8988T (cell line): ENCODE measurements around the gene CUL2.
"Not testable (repeated sequence)": the region's sequence is repeated elsewhere in the genome, so short reads cannot be mapped to it uniquely, and the experiment has no call there.

Experiments
- DNase-seq: peaks from one replicate; pipeline ENCODE4 v3.0.0; 2011

The CUL2 gene

DNA sequence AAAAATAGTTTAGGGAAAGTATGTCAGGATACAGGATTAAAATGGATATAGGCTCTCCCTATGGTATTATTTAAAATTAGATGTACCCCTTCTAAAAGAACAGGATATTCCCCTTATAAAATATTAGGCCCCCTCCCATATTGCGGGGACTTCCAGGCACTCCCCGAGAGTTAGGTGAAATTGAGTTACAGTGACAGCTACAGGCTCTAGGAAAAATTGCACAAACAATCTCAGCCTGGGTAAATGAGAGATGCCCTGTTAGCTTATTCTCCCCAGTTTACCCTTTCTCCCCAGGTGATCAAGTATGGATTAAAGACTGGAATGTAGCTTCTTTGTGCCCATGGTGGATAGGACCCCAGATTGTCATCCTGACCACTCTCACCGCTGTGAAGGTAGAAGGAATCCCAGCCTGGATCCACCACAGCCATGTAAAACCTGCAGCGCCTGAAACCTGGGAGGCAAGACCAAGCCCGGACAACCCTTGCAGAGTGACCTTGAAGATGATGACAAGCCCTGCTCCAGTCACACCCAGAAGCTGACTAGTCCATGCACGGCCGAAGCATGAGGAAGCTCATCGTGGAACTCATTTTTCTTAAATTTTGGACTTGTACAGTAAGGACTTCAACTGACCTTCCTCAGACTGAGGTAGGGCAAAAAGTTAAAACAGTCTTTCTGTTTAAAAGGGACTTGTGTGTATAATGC is 115.6 kb downstream of the CUL2 start:
- DNase-seq = not testable (repeated sequence)

DNA sequence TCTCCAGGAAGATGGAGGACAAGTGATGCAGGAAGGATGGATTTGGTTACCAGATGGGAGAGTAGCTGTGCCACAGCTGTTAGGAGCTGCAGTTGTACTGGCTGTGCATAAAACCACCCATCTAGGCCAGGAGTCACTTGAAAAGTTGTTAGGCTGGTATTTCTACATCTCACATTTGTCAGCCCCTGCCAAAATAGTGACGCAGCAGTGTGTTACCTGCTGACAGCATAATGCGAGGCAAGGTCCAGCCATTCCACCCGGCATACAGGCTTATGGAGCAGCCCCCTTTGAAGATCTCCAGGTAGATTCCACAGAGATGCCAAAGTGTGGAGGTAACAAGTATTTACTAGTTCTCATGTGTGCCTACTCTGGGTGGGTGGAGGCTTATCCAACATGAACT is 116.4 kb downstream of the CUL2 start:
- DNase-seq = not testable (repeated sequence)

DNA sequence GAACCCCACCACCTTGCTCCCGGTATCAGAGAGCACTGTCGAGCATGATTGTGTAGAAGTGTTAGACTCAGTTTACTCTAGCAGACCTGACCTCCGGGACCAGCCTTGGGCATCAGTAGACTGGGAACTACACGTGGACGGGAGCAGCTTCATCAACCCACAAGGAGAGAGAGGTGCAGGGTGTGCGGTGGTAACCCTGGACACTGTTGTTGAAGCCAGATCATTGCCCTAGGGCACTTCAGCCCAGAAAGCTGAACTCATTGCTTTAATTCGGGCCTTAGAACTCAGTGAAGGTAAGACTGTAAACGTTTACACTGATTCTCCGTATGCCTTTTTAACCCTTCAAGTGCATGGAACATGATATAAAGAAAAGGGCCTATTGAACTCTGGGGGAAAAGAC is 117.0 kb downstream of the CUL2 start:
- not testable (repeated sequence) for DNase-seq

DNA sequence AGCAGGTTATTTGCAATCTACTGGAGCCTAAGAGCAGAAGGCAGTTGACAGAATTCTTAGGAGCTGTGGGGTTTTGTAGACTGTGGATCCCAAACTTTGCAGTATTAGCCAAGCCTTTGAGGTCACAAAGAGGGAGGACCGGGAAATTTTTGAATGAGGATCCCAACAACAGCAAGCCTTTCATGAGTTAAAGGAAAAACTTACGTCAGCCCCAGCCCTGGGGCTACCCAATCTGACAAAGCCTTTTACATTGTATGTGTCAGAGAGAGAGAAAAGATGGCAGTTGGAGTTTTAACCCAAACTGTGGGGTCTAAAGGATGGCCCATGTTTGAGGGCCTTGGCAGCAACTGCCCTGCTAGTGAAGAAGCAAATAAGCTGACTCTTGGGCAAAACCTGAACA is 117.5 kb downstream of the CUL2 start:
- DNase-seq = not testable (repeated sequence)

DNA sequence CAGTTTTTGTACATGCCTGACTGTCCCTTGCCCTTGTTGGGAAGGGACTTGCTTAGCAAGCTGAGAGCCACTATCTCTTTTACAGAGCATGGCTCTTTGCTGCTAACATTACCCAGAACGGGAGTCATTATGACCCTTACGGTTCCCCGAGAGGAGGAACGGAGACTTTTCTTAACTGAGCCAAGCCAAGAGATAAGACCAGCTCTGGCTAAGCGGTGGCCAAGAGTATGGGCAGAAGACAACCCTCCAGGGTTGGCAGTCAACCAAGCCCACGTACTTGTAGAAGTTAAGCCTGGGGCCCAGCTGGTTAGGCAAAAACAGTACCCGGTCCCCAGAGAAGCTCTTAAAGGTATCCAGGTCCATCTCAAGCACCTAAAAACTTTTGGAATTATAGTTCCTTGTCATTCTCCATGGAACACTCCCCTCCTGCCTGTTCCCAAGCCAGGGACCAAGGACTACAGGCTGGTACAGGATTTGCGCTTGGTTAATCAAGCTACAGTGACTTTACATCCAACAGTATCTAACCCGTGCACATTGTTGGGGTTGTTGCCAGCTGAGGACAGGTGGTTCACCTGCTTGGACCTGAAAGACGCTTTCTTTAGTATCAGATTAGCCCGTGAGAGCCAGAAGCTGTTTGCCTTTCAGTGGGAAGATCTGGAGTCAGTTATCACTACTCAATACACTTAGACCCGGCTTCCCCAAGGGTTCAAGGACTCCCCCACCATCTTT is 118.4 kb downstream of the CUL2 start:
- not testable (repeated sequence) for DNase-seq

DNA sequence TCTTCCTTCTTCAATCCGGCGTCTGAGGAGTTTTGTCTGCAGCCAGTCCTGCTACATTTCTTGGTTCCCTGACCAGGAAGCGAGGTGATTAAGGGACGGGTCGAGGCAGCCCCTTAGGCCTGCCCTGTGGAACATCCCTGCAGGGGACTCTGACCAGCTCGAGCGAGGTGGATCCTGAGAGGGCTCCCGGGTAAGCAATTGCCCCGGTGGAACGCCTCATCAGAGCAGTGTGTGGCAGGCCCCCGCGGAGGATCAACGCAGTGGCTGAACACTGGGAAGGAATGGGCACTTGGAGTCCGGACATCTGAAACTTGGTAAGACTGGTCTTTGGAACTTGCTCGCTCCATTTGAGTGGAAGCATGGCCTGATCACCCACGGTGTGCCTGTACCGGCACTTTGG is 121.0 kb downstream of the CUL2 start:
- no peak for DNase-seq

DNA sequence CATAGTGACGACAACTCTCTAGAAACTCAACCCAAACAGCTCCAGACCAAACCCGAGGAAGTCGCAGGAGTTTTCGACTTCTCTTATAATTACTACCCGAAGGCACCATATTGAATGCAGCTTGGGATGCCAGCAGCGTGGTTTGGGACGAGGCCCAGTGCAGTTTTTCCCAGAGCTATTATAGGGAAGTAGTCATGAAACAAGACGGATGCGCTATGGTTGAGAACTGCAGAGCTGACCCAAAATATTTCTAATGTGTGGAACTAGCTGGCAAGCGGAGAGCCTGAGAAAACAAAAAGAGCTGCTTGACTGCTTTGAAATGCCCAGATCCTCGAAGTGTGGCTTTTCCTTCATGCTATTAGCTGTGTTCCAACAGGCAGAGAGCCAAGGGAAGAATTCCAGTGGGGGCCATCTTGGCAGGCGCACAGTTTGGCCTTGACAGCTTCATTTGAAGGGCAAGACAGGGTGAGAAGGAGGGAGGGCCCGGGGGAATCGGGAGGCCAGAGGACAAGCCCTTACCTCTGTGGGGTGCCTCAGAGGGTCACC is 122.7 kb downstream of the CUL2 start:
- DNase-seq = no peak

DNA sequence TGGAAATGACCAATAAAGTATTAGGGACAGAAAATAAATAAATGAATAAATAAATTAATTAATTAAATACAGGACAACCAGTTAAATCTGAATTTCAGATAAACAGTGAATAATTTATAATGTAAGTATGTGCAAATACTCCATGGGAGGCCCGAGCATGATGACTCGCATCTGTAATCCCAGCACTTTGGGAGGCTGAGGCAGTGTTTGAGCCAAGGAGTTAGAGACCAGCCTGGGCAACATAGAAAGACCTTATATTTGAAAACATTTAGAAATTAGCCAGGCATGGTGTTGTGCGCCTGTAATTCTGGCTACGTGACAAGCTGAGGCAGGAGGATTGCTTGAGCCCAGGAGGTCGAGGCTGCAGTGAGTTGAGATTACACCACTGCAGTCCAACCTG is 123.7 kb downstream of the CUL2 start:
- DNase-seq = no peak

DNA sequence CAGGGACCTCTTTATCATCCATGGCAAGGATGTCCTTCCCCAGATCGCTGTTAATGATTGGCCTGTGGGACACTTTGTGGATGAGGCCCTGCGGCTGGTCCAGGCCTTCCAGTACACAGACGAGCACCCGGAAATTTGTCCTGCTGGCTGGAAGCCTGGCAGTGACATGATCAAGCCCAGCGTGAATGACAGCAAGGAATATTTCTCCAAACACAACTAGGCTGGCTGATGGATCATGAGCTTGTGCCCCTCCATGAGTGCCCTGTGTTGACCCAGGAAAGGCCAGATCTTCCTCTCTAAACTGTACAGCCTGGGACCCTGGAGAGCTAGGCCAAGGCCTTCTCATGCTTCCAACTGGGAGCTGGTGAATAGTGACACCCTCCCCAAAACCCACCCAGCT is 124.1 kb downstream of the CUL2 start:
- no peak for DNase-seq

DNA sequence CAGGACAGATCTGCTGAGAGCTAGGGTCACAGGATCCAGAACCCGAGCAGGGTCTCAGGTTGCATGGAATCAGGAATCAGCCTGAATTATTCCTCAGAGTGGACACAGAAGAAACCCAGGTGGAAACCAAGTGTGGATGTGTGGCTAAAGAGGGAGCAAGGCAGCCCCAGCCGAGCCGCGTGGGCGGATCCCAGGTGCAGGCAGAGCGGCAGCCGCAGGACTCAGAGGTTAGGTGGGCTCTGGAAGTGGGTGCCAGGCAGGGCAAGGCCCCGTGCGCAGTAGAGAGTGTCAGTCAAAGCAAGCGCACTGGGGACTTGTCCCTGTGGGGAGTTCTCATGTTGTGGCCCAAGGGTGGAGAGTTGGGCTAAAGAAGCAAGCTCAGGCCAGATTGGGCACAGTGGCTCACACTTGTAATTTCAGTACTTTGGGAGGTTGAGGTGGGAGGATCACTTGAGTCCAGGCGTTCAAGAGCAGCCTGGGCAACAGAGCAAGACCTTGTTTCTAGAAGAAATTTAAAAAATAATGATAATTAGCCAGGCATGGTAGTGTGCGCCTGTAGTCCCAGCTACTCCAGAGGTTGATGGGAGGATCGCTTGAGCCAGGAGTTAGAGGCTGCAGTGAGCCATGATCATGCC is 125.9 kb downstream of the CUL2 start:
- no peak for DNase-seq

DNA sequence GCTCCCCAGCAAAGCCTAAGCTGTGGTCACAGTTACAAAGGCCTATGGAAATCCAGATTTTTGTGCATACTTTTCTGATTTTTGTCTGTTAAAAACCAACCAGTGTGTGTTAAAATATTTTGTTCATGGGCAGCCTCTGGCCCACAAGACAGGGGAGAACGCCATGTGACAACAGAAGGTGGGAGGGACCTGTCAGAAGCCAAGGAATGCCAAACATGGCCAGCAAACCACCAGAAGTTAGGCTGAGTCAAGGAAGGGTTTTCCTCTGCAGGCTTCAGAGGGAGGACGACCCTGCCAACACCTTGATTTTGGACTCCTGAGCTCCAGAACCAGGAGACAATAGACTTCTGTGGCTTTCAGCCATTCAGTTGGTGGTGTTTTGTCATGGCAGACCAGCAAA is 127.3 kb downstream of the CUL2 start:
- DNase-seq = no peak

DNA sequence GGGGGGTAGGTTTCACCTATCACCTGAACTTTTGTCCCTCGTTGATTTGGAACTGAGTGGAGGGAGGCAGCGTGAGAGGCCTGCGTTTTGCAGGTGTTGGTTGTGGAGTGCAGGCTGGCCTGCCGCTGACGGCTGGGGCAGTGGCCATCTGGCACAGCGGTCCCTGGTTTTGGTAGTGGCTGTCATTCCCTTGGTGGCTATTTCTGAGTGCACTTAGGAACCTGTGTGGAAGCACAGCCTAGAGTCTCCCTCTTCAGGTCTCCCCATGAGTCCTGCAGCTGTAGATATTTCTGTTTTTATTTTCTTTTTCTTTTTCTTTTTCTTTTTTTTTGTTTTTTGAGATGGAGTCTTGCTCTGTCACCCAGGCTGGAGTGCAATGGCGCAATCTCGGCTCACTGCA is 129.2 kb downstream of the CUL2 start:
- no peak for DNase-seq

DNA sequence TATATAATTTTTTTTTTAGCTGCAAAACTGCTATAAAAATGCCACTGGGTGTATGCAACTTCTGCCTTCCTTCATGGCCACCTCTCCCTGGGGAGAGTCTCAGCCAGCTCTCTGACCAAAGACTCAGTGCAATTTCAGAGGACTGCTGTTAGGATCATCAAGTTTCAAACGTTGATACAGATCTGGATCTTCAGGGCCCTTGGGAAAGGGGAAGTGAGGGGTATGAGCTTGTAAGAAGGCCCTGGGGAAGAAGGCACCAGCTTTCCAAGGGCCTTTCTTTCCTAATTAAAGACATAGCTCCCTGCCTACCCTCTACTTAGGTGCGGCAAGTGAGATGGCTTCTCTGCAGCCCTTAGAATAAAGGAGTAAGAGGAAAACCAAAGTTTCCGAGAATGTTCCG is 130.4 kb downstream of the CUL2 start:
- DNase-seq = no peak

DNA sequence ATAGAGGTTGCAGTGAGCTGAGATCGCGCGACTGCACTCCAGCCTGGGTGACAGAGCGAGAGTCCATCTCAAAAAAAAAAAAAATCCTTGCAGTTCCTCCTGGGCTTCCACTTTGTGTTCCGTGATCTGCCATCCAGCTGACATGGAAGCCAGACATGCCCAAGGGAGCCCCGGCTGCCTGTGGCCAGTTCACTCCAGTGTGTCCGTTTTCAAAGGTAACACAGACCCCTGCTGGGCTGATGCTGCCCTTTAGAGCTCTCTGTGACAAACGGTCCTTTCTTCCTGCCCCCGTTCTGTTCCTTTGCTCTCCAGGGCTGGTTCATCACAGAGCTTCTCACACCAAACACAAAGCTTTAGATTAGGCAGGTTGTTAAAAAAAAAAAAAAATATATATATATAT is 130.8 kb downstream of the CUL2 start:
- no peak for DNase-seq
